ENCODE data around the gene PCDHA3.
"Not testable (repeated sequence)": the region's sequence is repeated elsewhere in the genome, so short reads cannot be mapped to it uniquely, and the experiment has no call there.

The PCDHA3 gene

DNA sequence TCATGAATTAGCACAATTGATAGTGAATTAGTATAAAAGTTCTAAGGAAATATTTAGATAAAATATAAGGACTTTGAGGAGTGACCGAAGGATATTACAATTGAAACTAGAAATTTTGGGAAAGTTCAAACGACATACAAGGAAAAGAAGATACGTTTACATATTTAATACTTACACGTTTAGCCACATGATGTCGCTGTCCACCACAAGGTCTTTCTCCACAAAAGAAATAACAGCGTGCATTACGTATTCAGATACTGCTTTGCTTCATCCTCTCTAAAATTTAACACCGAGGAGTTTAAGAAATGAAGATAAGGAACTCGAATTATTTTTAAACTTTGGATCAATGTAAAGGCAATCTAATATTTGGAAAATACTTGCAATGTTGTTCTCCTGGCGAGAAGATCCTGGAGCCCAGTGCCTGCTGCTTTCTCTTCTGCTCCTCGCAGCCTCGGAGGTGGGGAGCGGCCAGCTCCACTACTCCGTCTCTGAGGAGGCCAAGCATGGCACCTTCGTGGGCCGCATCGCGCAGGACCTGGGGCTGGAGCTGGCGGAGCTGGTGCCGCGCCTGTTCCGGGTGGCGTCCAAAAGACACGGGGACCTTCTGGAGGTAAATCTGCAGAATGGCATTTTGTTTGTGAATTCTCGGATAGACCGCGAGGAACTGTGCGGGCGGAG lies at the start of gene PCDHA3:
PCDHA3 (plus strand) TSS at position 242 of the 678 bp plus-strand sequence.
- DNase-seq, result no peak

- DNase-seq, result no peak
Observed at GRCh38 chr5:140753561-140753960, 47.3 kb upstream of the PCDHA3 start.

DNA sequence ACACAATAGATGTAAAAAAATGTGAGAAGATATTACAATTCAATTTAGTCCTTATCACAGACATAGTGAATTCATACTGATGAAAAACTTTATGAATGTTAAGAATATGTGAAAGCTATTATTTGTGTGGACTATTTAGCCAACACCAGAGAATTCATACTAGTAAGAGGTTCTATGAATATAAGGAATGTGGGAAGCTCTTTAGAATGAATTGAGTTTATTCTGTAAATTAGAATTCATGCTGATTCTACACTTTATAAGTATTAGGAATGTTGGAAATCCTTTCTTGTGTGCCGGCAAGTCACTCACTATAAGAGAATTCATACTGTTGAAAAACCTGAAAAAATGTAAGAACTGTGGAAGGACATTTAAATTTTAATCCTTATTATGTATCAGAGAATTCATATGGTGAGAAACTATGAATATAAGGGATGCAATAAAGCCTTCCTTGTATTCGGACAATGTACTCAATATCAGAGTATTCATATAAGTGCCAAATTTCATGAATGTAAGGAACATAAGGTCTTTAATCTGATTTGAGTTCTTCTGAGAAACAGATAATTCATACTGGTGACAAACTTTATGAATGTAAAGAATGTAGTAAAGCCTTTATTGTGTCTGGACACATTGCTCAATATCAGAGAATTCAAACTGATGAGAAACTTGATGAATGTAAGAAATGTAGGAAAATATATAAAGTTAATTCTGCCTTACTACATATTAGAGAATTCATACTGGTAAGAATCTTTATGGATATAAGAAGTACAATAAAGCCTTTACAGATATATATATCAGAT lies 36.5 kb upstream of the PCDHA3 start:
- DNase-seq, result no peak

DNA sequence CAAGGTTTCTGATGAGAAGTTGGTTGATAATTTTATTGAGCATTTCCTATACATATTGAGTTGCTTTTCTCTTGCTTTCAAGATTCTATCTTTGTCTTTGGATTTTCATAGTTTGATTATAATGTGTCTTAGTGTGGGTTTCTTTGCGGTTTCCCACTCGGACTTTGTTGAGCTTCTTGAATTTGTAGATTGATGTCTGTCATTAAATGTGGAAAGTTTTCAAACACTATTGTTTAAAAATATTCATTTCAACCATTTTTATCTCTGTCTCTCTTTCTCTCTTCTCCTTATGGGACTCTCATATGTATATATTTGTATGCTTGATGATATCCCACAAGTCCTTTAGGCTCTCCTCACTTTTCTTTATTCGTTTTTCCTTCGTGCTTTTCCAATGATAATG lies 33.4 kb upstream of the PCDHA3 start:
- no peak for DNase-seq

DNA sequence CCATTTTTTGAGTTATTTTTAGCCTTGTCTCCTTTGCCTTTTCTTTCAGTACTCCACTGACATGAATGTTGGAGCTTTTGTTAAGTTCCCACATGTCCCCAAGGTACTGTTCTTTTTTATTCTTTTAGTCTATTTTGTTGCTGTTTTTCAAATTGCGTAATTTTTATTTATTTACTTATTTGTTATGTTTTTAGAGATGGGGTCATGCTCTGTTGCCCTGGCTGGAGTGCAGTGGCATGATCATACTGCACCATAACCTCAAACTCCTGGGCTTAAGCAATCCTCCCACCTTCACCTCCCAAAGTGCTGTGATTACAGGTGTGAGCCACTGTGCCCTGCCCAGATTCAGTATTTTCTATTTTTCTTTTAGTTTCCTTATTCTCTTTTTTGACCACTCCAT lies 20.3 kb upstream of the PCDHA3 start:
- DNase-seq, result no peak

- no peak for DNase-seq
Observed at GRCh38 chr5:140785905-140786686, 14.8 kb upstream of the PCDHA3 start, which contains the start of gene PCDHA1. Gene PCDHA1, plus strand, starts transcription at chr5:140786140.

- DNase-seq, result not testable (repeated sequence)
Observed at GRCh38 chr5:140787422-140787821, 13.4 kb upstream of the PCDHA3 start.

DNA sequence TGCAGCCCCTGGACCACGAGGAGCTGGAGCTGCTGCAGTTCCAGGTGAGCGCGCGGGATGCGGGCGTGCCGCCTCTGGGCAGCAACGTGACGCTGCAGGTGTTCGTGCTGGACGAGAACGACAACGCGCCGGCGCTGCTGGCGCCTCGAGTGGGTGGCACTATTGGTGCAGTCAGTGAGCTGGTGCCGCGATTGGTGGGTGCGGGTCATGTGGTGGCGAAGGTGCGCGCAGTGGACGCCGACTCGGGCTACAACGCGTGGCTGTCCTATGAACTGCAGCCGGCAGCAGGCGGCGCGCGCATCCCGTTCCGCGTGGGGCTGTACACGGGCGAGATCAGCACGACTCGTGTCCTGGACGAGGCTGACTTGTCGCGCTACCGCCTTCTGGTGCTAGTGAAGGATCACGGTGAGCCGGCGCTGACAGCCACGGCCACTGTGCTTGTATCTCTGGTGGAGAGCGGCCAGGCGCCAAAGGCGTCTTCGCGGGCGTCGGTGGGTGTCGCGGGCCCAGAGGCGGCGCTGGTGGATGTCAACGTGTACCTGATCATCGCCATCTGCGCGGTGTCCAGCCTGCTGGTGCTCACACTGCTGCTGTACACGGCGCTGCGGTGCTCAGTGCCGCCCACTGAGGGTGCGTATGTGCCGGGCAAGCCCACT lies 12.9 kb upstream of the PCDHA3 start:
- DNase-seq, result not testable (repeated sequence)

- no peak for DNase-seq
Observed at GRCh38 chr5:140791089-140791488, 9.8 kb upstream of the PCDHA3 start.

- no peak for DNase-seq
Observed at GRCh38 chr5:140794595-140795258, 6.1 kb upstream of the PCDHA3 start, which contains the start of gene PCDHA2. Gene PCDHA2, plus strand, starts transcription at chr5:140794852.

- no peak for DNase-seq
Observed at GRCh38 chr5:140795259-140795641, 5.6 kb upstream of the PCDHA3 start.

GRCh38 chr5:140796072-140796717 lies 4.7 kb upstream of the PCDHA3 start:
- DNase-seq, result not testable (repeated sequence)

DNA sequence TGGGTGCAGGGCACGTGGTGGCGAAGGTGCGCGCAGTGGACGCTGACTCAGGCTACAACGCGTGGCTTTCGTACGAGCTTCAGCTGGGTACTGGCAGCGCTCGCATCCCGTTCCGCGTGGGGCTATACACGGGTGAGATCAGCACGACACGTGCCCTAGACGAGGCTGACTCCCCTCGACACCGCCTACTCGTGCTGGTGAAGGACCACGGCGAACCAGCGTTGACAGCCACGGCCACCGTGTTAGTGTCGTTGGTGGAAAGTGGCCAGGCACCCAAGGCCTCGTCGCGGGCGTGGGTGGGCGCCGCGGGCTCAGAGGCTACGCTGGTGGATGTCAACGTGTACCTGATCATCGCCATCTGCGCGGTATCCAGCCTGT lies 4.2 kb upstream of the PCDHA3 start:
- DNase-seq, result no peak

DNA sequence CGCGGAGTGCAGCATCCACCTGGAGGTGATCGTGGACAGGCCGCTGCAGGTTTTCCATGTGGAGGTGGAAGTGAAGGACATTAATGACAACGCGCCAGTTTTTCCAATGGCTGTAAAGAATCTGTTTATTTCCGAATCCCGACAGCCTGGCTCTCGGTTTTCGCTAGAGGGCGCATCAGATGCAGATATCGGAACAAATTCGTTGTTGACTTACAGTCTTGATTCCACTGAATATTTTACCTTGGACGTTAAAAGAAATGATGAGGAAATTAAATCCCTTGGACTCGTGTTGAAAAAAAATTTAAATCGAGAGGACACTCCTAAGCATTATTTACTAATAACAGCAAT lies 611 bp downstream of the PCDHA3 start:
- DNase-seq, result no peak

GRCh38 chr5:140802381-140802780 lies 1.5 kb downstream of the PCDHA3 start:
- not testable (repeated sequence) for DNase-seq

GRCh38 chr5:140802781-140803271 lies 2.0 kb downstream of the PCDHA3 start:
- no peak for DNase-seq

DNA sequence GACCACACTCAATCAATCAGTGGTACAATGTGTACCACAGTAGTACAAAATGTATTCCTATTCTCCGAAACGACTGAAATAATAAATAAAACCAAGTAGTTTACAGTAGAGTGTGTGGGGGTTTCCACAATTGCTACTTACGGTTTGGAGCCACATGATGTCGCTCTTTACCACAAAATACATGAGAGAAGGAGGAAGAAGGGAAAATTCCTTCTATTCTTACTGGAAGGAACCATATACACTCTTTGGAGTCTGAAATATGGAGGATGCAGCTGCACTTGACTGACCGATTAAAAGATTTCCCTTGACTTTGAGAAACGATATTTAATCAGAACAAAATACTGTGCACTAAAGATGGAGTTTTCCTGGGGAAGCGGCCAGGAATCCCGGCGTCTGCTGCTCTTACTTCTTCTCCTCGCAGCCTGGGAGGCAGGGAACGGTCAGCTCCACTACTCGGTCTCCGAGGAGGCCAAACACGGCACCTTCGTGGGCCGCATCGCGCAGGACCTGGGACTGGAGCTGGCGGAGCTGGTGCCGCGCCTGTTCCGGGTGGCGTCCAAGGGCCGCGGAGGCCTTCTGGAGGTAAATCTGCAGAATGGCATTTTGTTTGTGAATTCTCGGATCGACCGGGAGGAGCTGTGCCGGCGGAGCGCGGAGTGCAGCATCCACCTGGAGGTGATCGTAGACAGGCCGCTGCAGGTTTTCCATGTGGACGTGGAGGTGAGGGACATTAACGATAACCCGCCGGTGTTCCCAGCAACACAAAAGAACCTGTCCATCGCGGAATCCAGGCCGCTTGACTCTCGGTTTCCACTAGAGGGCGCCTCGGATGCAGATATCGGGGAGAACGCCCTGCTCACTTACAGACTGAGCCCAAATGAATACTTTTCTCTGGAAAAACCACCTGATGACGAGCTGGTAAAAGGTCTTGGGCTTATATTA lies 6.2 kb downstream of the PCDHA3 start, which contains the start of gene PCDHA4:
PCDHA4 (plus strand) TSS at position 235 of the 942 bp plus-strand sequence.
- DNase-seq, result no peak

DNA sequence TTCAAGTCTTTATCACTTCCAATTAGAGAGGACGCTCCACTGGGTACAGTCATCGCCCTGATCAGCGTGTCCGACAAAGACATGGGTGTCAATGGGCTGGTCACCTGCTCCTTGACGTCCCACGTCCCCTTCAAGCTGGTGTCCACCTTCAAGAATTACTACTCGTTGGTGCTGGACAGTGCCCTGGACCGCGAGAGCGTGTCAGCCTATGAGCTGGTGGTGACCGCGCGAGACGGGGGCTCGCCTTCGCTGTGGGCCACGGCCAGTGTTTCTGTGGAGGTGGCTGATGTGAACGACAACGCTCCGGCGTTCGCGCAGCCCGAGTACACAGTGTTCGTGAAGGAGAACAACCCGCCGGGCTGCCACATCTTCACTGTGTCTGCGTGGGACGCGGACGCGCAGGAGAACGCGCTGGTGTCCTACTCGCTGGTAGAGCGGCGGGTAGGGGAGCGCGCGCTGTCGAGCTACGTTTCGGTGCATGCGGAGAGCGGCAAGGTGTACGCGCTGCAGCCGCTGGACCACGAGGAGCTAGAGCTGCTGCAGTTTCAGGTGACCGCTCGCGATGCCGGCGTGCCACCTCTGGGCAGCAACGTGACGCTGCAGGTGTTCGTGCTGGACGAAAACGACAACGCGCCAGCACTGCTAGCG lies 7.5 kb downstream of the PCDHA3 start:
- DNase-seq, result not testable (repeated sequence)

- no peak for DNase-seq
Observed at GRCh38 chr5:140808889-140809291, 8.0 kb downstream of the PCDHA3 start.

All from CD4-positive, alpha-beta T cell treated with Interleukin-17A for 4 hours (primary cell).